ENCODE data around the gene KLHL26.

KLHL26 gene

DNA sequence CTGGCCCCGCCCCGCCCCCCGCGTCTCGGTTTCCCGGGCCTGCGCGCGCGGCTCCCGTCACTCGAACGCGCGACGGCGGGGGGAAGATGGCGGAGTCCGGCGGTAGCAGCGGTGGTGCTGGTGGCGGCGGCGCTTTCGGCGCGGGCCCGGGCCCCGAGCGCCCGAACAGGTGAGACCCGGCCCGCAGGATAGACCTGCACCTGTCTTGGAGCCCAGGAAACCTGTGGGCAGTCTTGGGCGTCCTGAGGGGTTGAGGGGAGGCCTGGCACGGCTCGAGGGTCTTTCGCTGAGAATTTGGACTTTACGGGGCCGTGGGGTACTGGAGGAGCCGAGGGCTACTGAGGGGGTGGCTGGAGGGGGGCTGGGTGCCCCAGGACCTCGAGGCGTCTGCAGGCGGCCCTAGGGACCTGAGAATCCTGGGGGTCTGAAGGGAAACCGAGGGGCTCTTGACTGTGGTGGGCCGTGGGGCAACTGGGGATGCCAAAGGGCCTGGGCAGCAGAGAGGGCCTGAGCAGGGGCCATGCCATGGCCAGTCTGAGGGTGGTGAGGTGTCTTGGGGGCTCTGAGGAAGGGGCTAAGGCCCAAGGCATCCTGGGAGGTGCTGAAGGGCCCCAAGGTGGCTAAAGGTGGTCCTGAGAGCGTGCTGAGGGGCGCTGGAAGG, at the start of gene KLHL26:
Gene KLHL26 (plus strand): TSS at position 60 of the 661 bp plus-strand sequence. CDS start 27 bp downstream, at position 87.
- no peak for DNase-seq (ENCODE audit: low read depth)
- no peak for TF ChIP-seq CTCF (IDR thresholded peaks at IDR 0.05; ENCODE audit: control insufficient read depth, insufficient read depth, low read depth, low read length, missing control alignments)
- peak within 1 kb of the TSS; percentile 93 for H3K4me3 ChIP-seq (ENCODE audit: control insufficient read depth, low read depth, low read length)

- no peak for DNase-seq (ENCODE audit: low read depth)
- no peak for TF ChIP-seq CTCF (IDR thresholded peaks at IDR 0.05; ENCODE audit: control insufficient read depth, insufficient read depth, low read depth, low read length, missing control alignments)
- H3K4me3 ChIP-seq (ENCODE audit: control insufficient read depth, low read depth, low read length) = no peak overlapping the region
Observed at GRCh38 chr19:18587561-18587960, 49.3 kb upstream of the KLHL26 start.

GRCh38 chr19:18587962-18588610, 48.7 kb upstream of the KLHL26 start:
- TF ChIP-seq CTCF (IDR thresholded peaks at IDR 0.05; ENCODE audit: control insufficient read depth, insufficient read depth, low read depth, low read length, missing control alignments) = no peak
- no peak for DNase-seq (ENCODE audit: low read depth)

DNA sequence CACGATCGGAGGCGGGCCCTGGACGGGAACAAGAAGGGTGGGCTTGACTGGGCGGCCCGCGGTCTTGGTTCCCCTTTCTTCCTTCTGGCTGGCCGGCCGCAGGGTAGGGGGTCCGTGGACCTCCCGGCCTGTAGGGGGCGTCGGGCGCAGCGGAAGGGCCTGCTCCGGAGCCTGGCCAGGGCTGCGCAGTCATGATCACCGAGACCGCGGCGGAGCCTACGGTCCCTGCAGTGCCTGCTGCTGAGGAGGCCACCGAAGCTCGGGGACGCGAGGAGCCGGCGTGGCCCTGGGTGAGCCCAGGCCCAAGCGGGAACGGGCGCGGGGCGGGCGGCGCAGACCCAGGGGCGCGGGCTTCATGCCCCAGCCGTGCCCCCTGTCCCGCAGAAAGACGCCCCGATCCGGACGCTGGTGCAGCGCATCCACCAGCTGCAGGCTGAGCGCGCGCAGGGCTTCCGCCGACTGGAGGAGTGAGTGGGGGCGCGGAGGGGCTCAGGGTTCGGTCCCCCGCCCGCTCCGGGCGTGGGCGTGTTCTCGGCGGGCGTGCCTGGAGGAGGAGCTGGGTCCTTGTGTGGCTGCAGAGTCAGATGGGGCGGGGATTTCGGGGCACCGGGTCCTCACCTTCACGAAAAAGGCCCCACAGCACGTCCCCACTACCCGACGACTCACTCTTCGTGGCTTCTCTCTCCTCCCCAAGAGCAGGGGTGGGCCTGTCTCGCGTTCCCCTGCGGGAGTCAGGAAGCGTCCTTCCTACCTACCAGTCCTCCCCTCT, 48.0 kb upstream of the KLHL26 start, which contains the start of gene REX1BD:
Gene REX1BD (plus strand): TSS at position 188 of the 769 bp plus-strand sequence. CDS start 4 bp downstream, at position 192.
- no peak for DNase-seq (ENCODE audit: low read depth)
- TF ChIP-seq CTCF (IDR thresholded peaks at IDR 0.05; ENCODE audit: control insufficient read depth, insufficient read depth, low read depth, low read length, missing control alignments) = peak; percentile 84
- H3K4me3 ChIP-seq (ENCODE audit: control insufficient read depth, low read depth, low read length) = peak within 1 kb of the TSS; percentile 77

More at GRCh38 chr19:18587962-18588610, 48.7 kb upstream of the KLHL26 start:
- H3K4me3 ChIP-seq (ENCODE audit: control insufficient read depth, low read depth, low read length) = peak overlapping the region; percentile 77

- DNase-seq (ENCODE audit: low read depth) = no peak
- H3K4me3 ChIP-seq (ENCODE audit: control insufficient read depth, low read depth, low read length) = peak overlapping the region; percentile 77
- no peak for TF ChIP-seq CTCF (IDR thresholded peaks at IDR 0.05; ENCODE audit: control insufficient read depth, insufficient read depth, low read depth, low read length, missing control alignments)
Observed at GRCh38 chr19:18589380-18590272, 47.2 kb upstream of the KLHL26 start.
